Osteocyte (in vitro differentiated cells): ENCODE measurements around the gene DDAH2. TPM values are rescaled to one million over a fixed set of nuclear protein-coding genes. Genes with fewer than 3 reads are reported as not detected.

Experiments used
- DNase-seq: peaks from one replicate; pipeline ENCODE4 v3.0.0; 2021; ENCODE audit warnings: mixed read lengths; ENCODE audit not compliant: unreplicated experiment; ENCODE audit errors: extremely low spot score
- H3K27ac Mint-ChIP-seq: one replicate; pipeline ENCODE4 v1.8.0; 2021; ENCODE audit warnings: mild to moderate bottlenecking, mixed read lengths; ENCODE audit not compliant: unreplicated experiment
- H3K27me3 Mint-ChIP-seq: one replicate; pipeline ENCODE4 v1.8.0; 2021; ENCODE audit warnings: mixed read lengths; ENCODE audit not compliant: unreplicated experiment
- H3K36me3 Mint-ChIP-seq: one replicate; pipeline ENCODE4 v1.8.0; 2021; ENCODE audit warnings: mixed read lengths; ENCODE audit not compliant: unreplicated experiment
- H3K4me1 Mint-ChIP-seq: one replicate; pipeline ENCODE4 v1.8.0; 2021; ENCODE audit warnings: mixed read lengths; ENCODE audit not compliant: unreplicated experiment
- H3K4me3 Mint-ChIP-seq: one replicate; pipeline ENCODE4 v1.8.0; 2021; ENCODE audit warnings: mild to moderate bottlenecking, moderate library complexity, mixed read lengths; ENCODE audit not compliant: unreplicated experiment
- H3K9me3 Mint-ChIP-seq: one replicate; pipeline ENCODE4 v1.8.0; 2021; ENCODE audit warnings: mixed read lengths; ENCODE audit not compliant: unreplicated experiment
- CTCF ChIP-seq: fragments of 200-600 bp; sonication (generic); IDR thresholded peaks from 2 replicates; pipeline ENCODE4 v1.5.0; 2021; ENCODE audit warnings: antibody characterized with exemption, mild to moderate bottlenecking, moderate library complexity
- total RNA-seq: library from RNA; stranded (reverse); gene quantifications from 2 replicates; pipeline ENCODE4 v1.2.1, GENCODE V29; 2021

Gene DDAH2
- total RNA-seq, 1 donor from 2014 or later = 96.3 TPM

- Mint-ChIP-seq H3K36me3 (peaks cover 7% of the 10 kb centered on the region), H3K27ac (no peak overlapping the region), H3K4me3 (no peak overlapping the region), H3K27me3 (no peaks in the 10 kb centered on the region), H3K9me3 (no peaks in the 10 kb centered on the region), H3K4me1 (peaks cover 6% of the 10 kb centered on the region)
- no peak for DNase-seq
- no peak for TF ChIP-seq CTCF
These were observed 36.4 kb upstream of the DDAH2 start for GRCh38 chr6:31765559-31765909.

- H3K36me3 Mint-ChIP-seq = peaks cover 13% of the 10 kb centered on the region
- no peak overlapping the region for H3K27ac Mint-ChIP-seq
- no peak overlapping the region for H3K4me3 Mint-ChIP-seq
- TF ChIP-seq CTCF = no peak
- no peaks in the 10 kb centered on the region for H3K27me3 Mint-ChIP-seq
- no peak for DNase-seq
- no peaks in the 10 kb centered on the region for H3K9me3 Mint-ChIP-seq
- H3K4me1 Mint-ChIP-seq = peaks cover 6% of the 10 kb centered on the region
These were observed 35.1 kb upstream of the DDAH2 start for GRCh38 chr6:31764198-31764597.

GRCh38 chr6:31763619-31763940 lies 34.5 kb upstream of the DDAH2 start:
- H3K27ac Mint-ChIP-seq = peak overlapping the region; percentile 2
- TF ChIP-seq CTCF = no peak
- H3K27me3 Mint-ChIP-seq = no peaks in the 10 kb centered on the region
- no peak for DNase-seq
- peaks cover 13% of the 10 kb centered on the region for H3K36me3 Mint-ChIP-seq
- peaks cover 6% of the 10 kb centered on the region for H3K4me1 Mint-ChIP-seq
- no peaks in the 10 kb centered on the region for H3K9me3 Mint-ChIP-seq
- no peak overlapping the region for H3K4me3 Mint-ChIP-seq

- Mint-ChIP-seq H3K27me3 (no peaks in the 10 kb centered on the region), H3K4me3 (no peak overlapping the region), H3K27ac (peak overlapping the region; percentile 2), H3K9me3 (no peaks in the 10 kb centered on the region), H3K4me1 (peaks cover 6% of the 10 kb centered on the region), H3K36me3 (peaks cover 13% of the 10 kb centered on the region)
- no peak for DNase-seq
- no peak for TF ChIP-seq CTCF
These were observed 33.9 kb upstream of the DDAH2 start for GRCh38 chr6:31762878-31763618.

- Mint-ChIP-seq H3K36me3 (peaks cover 13% of the 10 kb centered on the region), H3K27me3 (no peaks in the 10 kb centered on the region), H3K4me3 (no peak within 1 kb of the TSS), H3K27ac (peak within 1 kb of the TSS; percentile 2), H3K4me1 (peaks cover 6% of the 10 kb centered on the region), H3K9me3 (no peaks in the 10 kb centered on the region)
- DNase-seq = no peak
- no peak for TF ChIP-seq CTCF
These were observed 33.3 kb upstream of the DDAH2 start, which contains the start of gene SAPCD1 for GRCh38 chr6:31762356-31762755. Gene SAPCD1, plus strand, starts transcription at chr6:31762656. Its CDS starts 399 bp downstream, at chr6:31763055.
